K562 (cell line): Measurements from ENCODE around the gene MFSD12. TPM values are rescaled to one million over a fixed set of nuclear protein-coding genes. Genes with fewer than 3 reads are reported as not detected.

Experiments used
- GATAD2A ChIP-seq: fragments of 450-650 bp; IDR thresholded peaks from 2 replicates; pipeline ENCODE4 v1.6.1; 2017
- GATAD2B ChIP-seq: fragments of 450-650 bp; IDR thresholded peaks from 2 replicates; pipeline ENCODE4 v1.6.1; 2017; ENCODE audit warnings: mild to moderate bottlenecking, borderline replicate concordance
- LARP7 ChIP-seq: fragments of 450-650 bp; IDR thresholded peaks from 2 replicates; pipeline ENCODE4 v1.6.1; 2016
- MCM7 ChIP-seq, 2 experiments: fragments of 450-650 bp; IDR thresholded peaks; 2 replicates each; pipeline ENCODE4 v1.6.1; 2016 to 2018
- SMC3 ChIP-seq: conservative IDR thresholded peaks from 2 replicates; pipeline ENCODE4 v1.6.1; 2011; ENCODE audit warnings: low read depth, low read length, improper control_type of control experiment; ENCODE audit not compliant: insufficient read depth
- TAF9B ChIP-seq: fragments of 450-650 bp; IDR thresholded peaks from 2 replicates; pipeline ENCODE4 v1.6.1; 2018; ENCODE audit warnings: mild to moderate bottlenecking; ENCODE audit not compliant: partially characterized antibody
- ZBED1 ChIP-seq: IDR thresholded peaks from 2 replicates; pipeline ENCODE4 v1.6.1; 2014
- ZEB2 ChIP-seq: fragments of 450-650 bp; IDR thresholded peaks from 2 replicates; pipeline ENCODE4 v1.6.1; 2016
- ZNF445 ChIP-seq: fragments of 250-450 bp; sonication (Bioruptor Pico); IDR thresholded peaks from 2 replicates; pipeline ENCODE4 v1.4.0; 2020; ENCODE audit warnings: low read depth, mild to moderate bottlenecking, moderate library complexity
- ZNF707 ChIP-seq: fragments of 250-450 bp; sonication (Bioruptor Pico); conservative IDR thresholded peaks from 2 replicates; pipeline ENCODE4 v1.8.0; 2022; ENCODE audit warnings: inconsistent platforms, mild to moderate bottlenecking, moderate library complexity
- ZNF75A ChIP-seq: fragments of 450-650 bp; formaldehyde crosslinking; IDR thresholded peaks from 2 replicates; pipeline ENCODE4 v1.4.0; 2020; ENCODE audit warnings: mild to moderate bottlenecking
- ZSCAN29 ChIP-seq: fragments of 450-650 bp; IDR thresholded peaks from 2 replicates; pipeline ENCODE4 v1.6.1; 2017
- polyA plus RNA-seq, 8 experiments: library from polyadenylated mRNA; depleted of rRNA in 4 of 8; stranded (reverse) in 5 of 8; unstranded in 3 of 8; fragments of >200 nt; fragmentation: Nextera tagmentation in 2 of 8; fragmentation: Illumina TruSeq in 1 of 8; extraction: Ambion mirVana in 2 of 8; extraction: Trizol in 1 of 8; gene quantifications; 2 replicates each; pipeline versions ENCODE4 v1.2.1 to v1.2.3, GENCODE V29; 2011 to 2014; ENCODE audit warnings: inconsistent platforms in 1 of 8, missing spikeins in 1 of 8
- total RNA-seq, 7 experiments: library from RNA; depleted of rRNA in 6 of 7; stranded (reverse); fragments of >200 nt in 6 of 7; fragmentation: Illumina TruSeq in 2 of 7; extraction: Trizol in 2 of 7; gene quantifications; 2 replicates each; pipeline versions ENCODE4 v1.2.1 to v1.2.3, GENCODE V29; 2011 to 2021; ENCODE audit warnings: low replicate concordance in 1 of 7
- TF ChIP-seq, protein P1 (sequence below): IDR thresholded peaks from 2 replicates; pipeline ENCODE4 v1.6.1; 2011; ENCODE audit warnings: borderline replicate concordance, low read depth, mild to moderate bottlenecking, moderate library complexity, low read length; ENCODE audit not compliant: insufficient read depth, poor library complexity, severe bottlenecking
- TF ChIP-seq, protein P2 (sequence below): fragments of 450-650 bp; IDR thresholded peaks from one replicate; pipeline ENCODE4 v1.6.1; 2018; ENCODE audit warnings: mild to moderate bottlenecking, moderate library complexity; ENCODE audit not compliant: partially characterized antibody
- TF ChIP-seq, protein P3 (sequence below), 2 experiments: IDR thresholded peaks; 2 replicates each; pipeline ENCODE4 v1.6.1; 2012; ENCODE audit warnings: improper control_type of control experiment in 2 of 2, low read depth in 2 of 2, low read length in 2 of 2, borderline replicate concordance in 1 of 2
- TF ChIP-seq, protein P4 (sequence below): fragments of 250-450 bp; sonication (Bioruptor Pico); IDR thresholded peaks from 2 replicates; pipeline ENCODE4 v1.4.0; 2020; ENCODE audit warnings: mild to moderate bottlenecking
- TF ChIP-seq, protein P5 (sequence below): sonication (generic); formaldehyde crosslinking; IDR thresholded peaks from 2 replicates; pipeline ENCODE4 v1.9.0; 2022; ENCODE audit warnings: mild to moderate bottlenecking, missing genetic modification reagents

Gene MFSD12
- total and polyA plus RNA-seq, 9 of the 15 experiments (the other 6 are each of a cell fraction or from before 2014, with no cell fraction given) = 0.69 to 112 (median 31.8) TPM

DNA sequence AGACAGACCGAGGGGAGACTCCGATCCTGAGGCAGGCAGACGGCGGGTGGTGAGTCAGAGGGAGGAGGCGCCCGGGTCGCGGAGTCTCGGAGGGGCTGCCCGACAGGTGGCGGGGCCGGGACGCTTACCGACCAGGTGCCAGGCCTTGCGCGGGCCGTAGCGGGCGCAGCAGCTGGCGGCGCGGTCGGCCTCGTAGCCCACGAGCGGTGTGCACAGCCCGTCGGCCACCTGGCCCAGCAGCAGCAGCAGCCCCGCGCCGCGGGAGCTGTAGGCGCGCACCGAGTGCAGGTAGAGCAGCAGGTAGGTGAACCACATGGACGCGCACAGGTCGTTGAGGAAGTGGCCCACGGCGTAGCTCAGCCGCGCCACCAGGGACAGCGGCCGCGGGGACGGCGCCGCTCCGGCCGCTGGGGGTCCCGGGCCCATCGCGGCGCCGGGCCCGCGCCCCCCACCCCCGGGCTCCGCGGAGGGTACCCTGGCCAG, 367 bp downstream of the MFSD12 start (continued):
- TF ChIP-seq, protein P1, sequence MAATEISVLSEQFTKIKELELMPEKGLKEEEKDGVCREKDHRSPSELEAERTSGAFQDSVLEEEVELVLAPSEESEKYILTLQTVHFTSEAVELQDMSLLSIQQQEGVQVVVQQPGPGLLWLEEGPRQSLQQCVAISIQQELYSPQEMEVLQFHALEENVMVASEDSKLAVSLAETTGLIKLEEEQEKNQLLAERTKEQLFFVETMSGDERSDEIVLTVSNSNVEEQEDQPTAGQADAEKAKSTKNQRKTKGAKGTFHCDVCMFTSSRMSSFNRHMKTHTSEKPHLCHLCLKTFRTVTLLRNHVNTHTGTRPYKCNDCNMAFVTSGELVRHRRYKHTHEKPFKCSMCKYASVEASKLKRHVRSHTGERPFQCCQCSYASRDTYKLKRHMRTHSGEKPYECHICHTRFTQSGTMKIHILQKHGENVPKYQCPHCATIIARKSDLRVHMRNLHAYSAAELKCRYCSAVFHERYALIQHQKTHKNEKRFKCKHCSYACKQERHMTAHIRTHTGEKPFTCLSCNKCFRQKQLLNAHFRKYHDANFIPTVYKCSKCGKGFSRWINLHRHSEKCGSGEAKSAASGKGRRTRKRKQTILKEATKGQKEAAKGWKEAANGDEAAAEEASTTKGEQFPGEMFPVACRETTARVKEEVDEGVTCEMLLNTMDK = peak; percentile 10
- no peak for TF ChIP-seq SMC3
- TF ChIP-seq, protein P2, sequence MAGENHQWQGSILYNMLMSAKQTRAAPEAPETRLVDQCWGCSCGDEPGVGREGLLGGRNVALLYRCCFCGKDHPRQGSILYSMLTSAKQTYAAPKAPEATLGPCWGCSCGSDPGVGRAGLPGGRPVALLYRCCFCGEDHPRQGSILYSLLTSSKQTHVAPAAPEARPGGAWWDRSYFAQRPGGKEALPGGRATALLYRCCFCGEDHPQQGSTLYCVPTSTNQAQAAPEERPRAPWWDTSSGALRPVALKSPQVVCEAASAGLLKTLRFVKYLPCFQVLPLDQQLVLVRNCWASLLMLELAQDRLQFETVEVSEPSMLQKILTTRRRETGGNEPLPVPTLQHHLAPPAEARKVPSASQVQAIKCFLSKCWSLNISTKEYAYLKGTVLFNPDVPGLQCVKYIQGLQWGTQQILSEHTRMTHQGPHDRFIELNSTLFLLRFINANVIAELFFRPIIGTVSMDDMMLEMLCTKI = no peak
- TF ChIP-seq GATAD2A = 0 out of 2 replicates have a peak, but pooled peaks have one; percentile 59
- TF ChIP-seq, protein P3, sequence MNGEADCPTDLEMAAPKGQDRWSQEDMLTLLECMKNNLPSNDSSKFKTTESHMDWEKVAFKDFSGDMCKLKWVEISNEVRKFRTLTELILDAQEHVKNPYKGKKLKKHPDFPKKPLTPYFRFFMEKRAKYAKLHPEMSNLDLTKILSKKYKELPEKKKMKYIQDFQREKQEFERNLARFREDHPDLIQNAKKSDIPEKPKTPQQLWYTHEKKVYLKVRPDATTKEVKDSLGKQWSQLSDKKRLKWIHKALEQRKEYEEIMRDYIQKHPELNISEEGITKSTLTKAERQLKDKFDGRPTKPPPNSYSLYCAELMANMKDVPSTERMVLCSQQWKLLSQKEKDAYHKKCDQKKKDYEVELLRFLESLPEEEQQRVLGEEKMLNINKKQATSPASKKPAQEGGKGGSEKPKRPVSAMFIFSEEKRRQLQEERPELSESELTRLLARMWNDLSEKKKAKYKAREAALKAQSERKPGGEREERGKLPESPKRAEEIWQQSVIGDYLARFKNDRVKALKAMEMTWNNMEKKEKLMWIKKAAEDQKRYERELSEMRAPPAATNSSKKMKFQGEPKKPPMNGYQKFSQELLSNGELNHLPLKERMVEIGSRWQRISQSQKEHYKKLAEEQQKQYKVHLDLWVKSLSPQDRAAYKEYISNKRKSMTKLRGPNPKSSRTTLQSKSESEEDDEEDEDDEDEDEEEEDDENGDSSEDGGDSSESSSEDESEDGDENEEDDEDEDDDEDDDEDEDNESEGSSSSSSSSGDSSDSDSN (IDR thresholded peaks at IDR 0.05; ENCODE audit: borderline replicate concordance in 1 of 2, low read depth in 2 of 2, low read length in 2 of 2) = no peak
- no peak for TF ChIP-seq TAF9B
- no peak for TF ChIP-seq MCM7 (IDR thresholded peaks at IDR 0.05)
- TF ChIP-seq, protein P4, sequence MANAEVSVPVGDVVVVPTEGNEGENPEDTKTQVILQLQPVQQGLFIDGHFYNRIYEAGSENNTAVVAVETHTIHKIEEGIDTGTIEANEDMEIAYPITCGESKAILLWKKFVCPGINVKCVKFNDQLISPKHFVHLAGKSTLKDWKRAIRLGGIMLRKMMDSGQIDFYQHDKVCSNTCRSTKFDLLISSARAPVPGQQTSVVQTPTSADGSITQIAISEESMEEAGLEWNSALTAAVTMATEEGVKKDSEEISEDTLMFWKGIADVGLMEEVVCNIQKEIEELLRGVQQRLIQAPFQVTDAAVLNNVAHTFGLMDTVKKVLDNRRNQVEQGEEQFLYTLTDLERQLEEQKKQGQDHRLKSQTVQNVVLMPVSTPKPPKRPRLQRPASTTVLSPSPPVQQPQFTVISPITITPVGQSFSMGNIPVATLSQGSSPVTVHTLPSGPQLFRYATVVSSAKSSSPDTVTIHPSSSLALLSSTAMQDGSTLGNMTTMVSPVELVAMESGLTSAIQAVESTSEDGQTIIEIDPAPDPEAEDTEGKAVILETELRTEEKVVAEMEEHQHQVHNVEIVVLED (CRISPR knock-in tag) = no peak
- no peak for TF ChIP-seq ZSCAN29
- TF ChIP-seq LARP7 = no peak
- TF ChIP-seq ZEB2 = peak; percentile 61; the same call in 1 of the 2 replicates
- TF ChIP-seq ZNF445 = no peak
- 0 out of 2 replicates have a peak, but pooled peaks have one; percentile 85 for TF ChIP-seq GATAD2B
- no peak for TF ChIP-seq ZNF707 (CRISPR knock-in tag)
- TF ChIP-seq, protein P5, sequence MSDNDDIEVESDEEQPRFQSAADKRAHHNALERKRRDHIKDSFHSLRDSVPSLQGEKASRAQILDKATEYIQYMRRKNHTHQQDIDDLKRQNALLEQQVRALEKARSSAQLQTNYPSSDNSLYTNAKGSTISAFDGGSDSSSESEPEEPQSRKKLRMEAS (CRISPR knock-in tag) = peak; percentile 50; the same call in 1 of the 2 replicates
- TF ChIP-seq ZBED1 = no peak
- TF ChIP-seq ZNF75A (CRISPR knock-in tag) = no peak
